GM20000 (cell line): ENCODE measurements around the gene KRT14.

Experiments
- DNase-seq: peaks from one replicate; pipeline ENCODE4 v3.0.0; 2012; ENCODE audit warnings: low spot score
- TF ChIP-seq, protein P1 (sequence below): IDR thresholded peaks from 2 replicates; pipeline ENCODE4 v1.5.1; 2012; ENCODE audit warnings: mild to moderate bottlenecking, control low read depth; ENCODE audit errors: extremely low read depth, missing control alignments

Gene KRT14

GRCh38 chr17:41563607-41564170, 23.0 kb downstream of the KRT14 start:
- no peak for DNase-seq
- TF ChIP-seq, protein P1, sequence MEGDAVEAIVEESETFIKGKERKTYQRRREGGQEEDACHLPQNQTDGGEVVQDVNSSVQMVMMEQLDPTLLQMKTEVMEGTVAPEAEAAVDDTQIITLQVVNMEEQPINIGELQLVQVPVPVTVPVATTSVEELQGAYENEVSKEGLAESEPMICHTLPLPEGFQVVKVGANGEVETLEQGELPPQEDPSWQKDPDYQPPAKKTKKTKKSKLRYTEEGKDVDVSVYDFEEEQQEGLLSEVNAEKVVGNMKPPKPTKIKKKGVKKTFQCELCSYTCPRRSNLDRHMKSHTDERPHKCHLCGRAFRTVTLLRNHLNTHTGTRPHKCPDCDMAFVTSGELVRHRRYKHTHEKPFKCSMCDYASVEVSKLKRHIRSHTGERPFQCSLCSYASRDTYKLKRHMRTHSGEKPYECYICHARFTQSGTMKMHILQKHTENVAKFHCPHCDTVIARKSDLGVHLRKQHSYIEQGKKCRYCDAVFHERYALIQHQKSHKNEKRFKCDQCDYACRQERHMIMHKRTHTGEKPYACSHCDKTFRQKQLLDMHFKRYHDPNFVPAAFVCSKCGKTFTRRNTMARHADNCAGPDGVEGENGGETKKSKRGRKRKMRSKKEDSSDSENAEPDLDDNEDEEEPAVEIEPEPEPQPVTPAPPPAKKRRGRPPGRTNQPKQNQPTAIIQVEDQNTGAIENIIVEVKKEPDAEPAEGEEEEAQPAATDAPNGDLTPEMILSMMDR: no peak

DNA sequence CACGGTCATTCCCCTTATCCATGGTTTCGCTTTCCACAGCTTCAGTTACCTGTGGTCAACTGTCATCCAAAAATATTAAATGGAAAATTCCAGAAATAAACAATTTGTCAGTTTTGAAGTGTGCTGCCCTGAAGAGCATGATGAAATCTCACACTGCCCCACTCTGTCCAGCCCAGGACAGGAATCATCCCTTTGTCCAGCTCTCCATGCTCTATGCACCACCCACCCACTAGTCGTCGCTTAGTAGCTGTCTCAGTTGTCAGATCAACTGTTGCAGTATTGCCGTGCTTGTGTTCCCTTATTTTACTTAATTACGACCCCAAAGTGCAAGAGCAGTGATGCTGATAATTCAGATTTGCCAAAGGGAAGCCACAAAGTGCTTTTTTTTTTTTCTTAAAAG, 25.1 kb downstream of the KRT14 start:
- TF ChIP-seq, protein P1: no peak
- DNase-seq: no peak

GRCh38 chr17:41559548-41559947, 27.1 kb downstream of the KRT14 start:
- TF ChIP-seq, protein P1: no peak
- DNase-seq: no peak

DNA sequence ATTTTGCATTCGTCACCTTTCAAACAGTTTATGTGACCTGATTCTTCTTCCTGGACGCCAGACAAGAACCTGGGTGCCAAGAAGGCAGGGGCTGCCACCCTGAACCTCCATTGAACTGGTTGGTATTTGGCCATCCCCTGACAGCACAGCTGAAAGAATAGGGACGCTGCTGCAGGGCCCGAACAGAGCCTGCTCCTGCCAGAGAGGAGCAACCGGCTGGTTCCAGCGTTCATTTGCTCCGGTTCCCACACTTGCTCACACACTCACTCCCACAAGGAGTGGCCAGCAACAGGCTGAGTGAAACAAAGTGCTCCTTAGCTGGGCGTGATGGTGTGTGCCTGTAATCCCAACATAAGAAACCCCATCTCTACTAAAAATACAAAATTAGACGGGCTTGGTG, 29.8 kb downstream of the KRT14 start:
- TF ChIP-seq, protein P1: no peak
- no peak for DNase-seq

DNA sequence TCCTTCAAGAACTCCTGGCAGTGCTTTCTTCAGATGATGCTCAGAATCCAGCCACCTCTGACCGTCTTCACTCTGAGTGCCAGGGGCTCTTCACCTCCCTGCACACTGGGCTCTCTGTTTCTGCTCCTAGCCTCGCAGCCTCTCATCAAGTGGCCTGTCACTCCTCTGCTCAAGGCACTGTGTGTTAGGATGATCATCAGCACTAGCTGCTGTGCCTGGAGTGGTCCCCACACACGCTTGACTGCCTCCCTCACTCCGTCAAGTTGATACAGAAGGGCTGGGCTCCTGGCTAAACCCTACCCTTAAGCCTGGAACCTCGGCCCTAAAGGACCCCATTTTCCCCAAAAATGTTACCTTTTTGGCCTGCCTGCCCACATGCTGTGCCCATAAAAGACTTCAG, 30.4 kb downstream of the KRT14 start:
- TF ChIP-seq, protein P1: no peak

GRCh38 chr17:41555105-41555887, 31.4 kb downstream of the KRT14 start:
- TF ChIP-seq, protein P1: no peak
- no peak for DNase-seq

More for the DNA sequence above, 30.4 kb downstream of the KRT14 start:
- no peak for DNase-seq

DNA sequence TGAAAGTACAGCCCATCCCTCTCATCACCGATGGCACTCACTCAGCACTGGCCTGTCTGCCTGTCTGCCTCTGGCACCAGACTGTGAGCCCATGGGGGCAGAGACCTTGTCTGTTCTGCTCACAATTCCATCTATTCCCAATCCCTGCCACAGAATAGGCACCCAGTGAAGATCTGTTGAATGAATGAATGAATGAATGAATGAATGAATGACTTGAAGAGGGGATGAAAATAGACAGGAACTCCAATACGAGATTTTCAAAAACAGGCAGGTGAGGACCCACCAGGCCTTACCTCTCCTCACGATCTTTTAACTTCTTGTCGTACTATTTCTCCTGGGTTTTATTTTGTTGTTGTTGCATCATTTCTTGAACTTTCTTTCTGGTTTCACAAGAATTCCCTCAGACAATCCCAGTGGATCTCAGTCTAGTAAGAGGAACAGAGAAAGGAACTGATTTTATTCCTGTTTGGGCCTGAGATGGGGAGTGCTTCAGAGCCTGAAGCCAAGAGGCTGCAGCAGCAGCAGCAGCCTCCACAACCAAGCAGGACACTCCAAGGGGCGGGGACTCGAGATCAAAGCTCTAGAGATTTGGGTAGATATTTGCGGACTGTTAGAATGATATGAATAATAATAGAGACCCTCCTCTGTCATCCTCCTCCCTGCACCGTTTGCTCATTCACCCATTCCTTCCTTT, 32.6 kb downstream of the KRT14 start:
- TF ChIP-seq, protein P1: no peak

More for the DNA sequence above, 32.6 kb downstream of the KRT14 start:
- no peak for DNase-seq
